GM23248 (cell line): ENCODE measurements around the gene TMIE.

Experiments
- EZH2 ChIP-seq: fragments of 200-600 bp; sonication (generic); IDR thresholded peaks from 2 replicates; pipeline ENCODE4 v1.6.1; 2018; ENCODE audit warnings: antibody characterized with exemption, mild to moderate bottlenecking; ENCODE audit not compliant: insufficient read depth, poor library complexity, severe bottlenecking
- EZH2phosphoT487 ChIP-seq: fragments of 200-600 bp; sonication (generic); IDR thresholded peaks from 2 replicates; pipeline ENCODE4 v1.6.1; 2018; ENCODE audit warnings: antibody characterized with exemption, moderate library complexity, mild to moderate bottlenecking, low read depth; ENCODE audit not compliant: insufficient read depth

DNA sequence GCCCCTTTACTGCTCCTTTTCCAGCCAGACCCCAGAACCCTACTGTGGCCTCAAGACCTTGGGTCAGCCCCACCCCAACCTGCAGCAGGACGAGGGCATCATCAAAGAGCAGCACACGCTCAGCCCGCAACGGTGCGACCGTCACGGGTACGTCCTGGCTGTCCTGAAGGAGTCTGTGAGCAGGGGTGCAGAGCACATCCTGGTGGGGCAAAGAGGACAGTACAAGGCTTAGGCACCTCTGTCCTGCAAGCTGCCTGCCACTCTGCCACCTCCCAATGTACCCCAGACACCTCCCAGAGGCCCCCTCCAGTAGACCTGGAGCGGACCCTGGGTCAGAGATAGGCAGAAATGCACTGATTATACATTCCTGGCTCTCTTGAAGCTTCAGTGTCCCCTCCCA, 15.7 kb upstream of the TMIE start:
- TF ChIP-seq EZH2 (no peak), EZH2phosphoT487 (no peak)
